ENCODE data around the gene EXOSC5.
"Not testable (repeated sequence)": the region's sequence is repeated elsewhere in the genome, so short reads cannot be mapped to it uniquely, and the experiment has no call there.

The EXOSC5 gene

GRCh38 chr19:41408846-41409245 is 11.7 kb upstream of the EXOSC5 start:
- not testable (repeated sequence) for DNase-seq (ENCODE audit: low read depth in 4 of 4, low spot score in 1 of 4)

- no peak for DNase-seq (ENCODE audit: low read depth in 4 of 4, low spot score in 1 of 4)
Measured at GRCh38 chr19:41408256-41408655, 11.1 kb upstream of the EXOSC5 start.

GRCh38 chr19:41407271-41407670 is 10.1 kb upstream of the EXOSC5 start:
- DNase-seq (ENCODE audit: low read depth in 4 of 4, low spot score in 1 of 4) = no peak

GRCh38 chr19:41405776-41406175 is 8.6 kb upstream of the EXOSC5 start:
- no peak for DNase-seq (ENCODE audit: low read depth in 4 of 4, low spot score in 1 of 4)

GRCh38 chr19:41403181-41403970 is 6.2 kb upstream of the EXOSC5 start:
- DNase-seq (ENCODE audit: low read depth in 4 of 4, low spot score in 1 of 4) = no peak

- DNase-seq (ENCODE audit: low read depth in 4 of 4, low spot score in 1 of 4) = no peak
Measured at GRCh38 chr19:41402010-41402409, 4.9 kb upstream of the EXOSC5 start.

DNA sequence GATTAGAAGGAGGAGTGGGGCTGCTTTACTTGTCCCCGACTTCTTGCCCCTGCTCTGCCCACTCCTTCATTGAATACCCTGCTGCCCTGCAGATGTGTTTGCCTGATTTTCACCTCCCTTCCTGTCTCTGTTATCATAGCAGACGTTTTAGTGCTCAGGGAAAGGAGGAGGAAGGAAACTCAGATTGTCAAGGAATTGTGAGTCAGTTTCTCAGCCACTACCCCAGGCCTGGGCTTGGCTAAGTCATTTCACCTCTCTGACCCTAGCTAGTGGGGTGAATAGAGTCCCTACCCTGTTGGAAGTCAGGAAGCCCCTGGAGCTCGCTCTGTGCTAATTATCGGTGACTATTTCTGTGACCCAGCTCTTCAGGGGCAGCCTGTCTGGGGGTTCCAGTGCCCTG is 4.3 kb upstream of the EXOSC5 start:
- no peak for DNase-seq (ENCODE audit: low read depth in 4 of 4, low spot score in 1 of 4)

DNA sequence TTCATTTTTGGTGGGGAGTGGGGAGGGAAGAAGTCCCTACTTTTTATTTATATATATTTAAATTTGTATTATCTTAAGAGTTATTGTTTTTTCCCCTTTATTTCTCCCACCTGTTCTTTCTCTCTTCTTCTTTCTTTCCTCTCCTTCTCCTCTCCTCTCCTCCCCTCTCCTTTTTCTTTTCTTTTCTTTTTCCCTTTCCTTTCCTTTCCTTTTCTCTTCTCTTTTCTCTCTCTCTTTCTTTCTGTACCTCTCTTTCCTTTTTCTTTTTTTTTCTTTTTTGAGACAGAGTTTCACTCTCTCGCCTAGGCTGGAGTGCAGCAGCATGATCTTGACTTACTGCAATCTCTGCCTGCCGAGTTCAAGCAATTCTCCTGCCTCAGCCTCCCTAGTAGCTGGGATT is 2.4 kb upstream of the EXOSC5 start:
- no peak for DNase-seq (ENCODE audit: low read depth in 4 of 4, low spot score in 1 of 4)

- no peak for DNase-seq (ENCODE audit: low read depth in 4 of 4, low spot score in 1 of 4)
Measured at GRCh38 chr19:41399091-41399490, 1.9 kb upstream of the EXOSC5 start.

DNA sequence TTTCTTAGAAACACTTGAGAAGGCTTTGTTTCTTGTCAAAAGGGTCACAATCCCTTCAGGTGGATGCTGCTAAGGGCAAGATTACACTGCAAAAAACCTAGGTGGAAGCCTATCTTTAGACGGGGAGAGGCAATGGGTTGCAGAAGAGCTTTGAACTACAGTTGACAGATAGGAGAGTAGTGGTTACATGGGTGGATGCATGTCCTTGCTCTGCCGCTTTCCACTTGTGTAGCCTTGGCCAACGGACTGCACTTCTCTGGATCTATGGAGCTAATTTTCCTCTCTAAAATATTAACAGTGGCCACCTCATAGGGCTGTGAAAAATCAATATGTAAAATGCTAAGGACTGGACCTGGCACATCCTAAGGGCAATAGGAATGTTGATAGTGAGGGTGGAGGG is 1.4 kb upstream of the EXOSC5 start:
- DNase-seq (ENCODE audit: low read depth in 4 of 4, low spot score in 1 of 4) = no peak

GRCh38 chr19:41398050-41398418 is 875 bp upstream of the EXOSC5 start:
- DNase-seq (ENCODE audit: low read depth in 4 of 4, low spot score in 1 of 4) = no peak

GRCh38 chr19:41395355-41395754 is 1.8 kb downstream of the EXOSC5 start:
- DNase-seq (ENCODE audit: low read depth in 4 of 4, low spot score in 1 of 4) = no peak

- no peak for DNase-seq (ENCODE audit: low read depth in 4 of 4, low spot score in 1 of 4)
Measured at GRCh38 chr19:41392775-41393174, 4.4 kb downstream of the EXOSC5 start.

DNA sequence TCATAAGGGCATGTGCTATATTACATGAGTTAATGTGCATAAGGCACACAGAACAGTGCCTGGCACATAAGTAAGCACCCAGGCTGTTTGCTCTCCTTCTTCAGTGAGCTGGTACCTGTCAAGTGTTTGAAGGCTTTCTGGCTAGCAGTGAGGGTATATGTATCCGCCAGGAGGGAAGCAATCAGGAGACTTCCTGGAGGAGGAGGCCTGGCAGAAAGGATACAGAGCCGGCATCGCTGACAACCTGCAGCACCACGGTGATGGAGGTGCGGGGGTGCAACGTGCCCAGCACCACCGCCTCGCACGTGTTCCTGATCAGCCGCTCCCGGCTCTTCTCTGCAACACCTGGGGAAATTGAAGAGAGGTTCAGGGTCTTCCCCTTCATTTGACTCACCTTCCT is 5.5 kb downstream of the EXOSC5 start:
- no peak for DNase-seq (ENCODE audit: low read depth in 4 of 4, low spot score in 1 of 4)

DNA sequence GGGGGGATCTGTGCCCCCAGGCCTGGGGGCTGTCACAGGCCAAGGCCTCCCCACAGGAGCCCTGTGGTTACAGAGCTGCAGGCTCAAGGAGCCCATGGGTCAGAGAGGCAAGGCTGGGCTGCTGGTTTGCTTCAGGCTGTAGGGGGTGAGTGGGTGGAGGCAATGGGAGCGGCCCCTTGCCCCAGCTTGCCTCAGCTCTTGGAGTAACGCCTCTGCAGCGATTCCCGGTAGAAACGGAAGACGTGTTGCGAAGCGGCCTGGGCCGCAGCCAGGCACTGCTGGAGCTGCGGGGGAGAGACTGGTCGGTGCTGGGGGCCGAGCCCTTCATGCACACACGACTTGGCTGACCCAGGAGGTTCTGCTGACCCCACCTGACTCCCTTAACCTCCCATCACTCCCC is 10.7 kb downstream of the EXOSC5 start:
- no peak for DNase-seq (ENCODE audit: low read depth in 4 of 4, low spot score in 1 of 4)

DNA sequence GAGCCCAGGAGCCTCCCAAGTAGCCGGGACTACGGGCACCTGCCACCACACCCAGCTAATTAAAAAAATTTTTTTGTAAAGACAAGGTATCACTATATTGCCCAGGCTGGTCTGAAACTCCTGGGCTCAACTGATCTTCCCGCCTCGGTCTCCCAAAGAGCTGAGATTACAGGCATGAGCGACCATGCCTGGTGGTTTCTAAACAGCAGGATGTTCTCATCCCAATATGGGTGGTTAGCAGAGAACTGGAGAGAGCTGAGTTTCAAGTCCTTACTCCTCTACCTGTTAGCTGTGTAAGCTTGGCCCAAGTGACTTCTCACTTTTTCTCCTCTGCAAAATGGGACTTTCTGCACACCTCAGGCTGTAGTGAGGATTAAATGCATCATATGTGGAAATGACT is 12.8 kb downstream of the EXOSC5 start:
- DNase-seq (ENCODE audit: low read depth in 4 of 4, low spot score in 1 of 4) = no peak

DNA sequence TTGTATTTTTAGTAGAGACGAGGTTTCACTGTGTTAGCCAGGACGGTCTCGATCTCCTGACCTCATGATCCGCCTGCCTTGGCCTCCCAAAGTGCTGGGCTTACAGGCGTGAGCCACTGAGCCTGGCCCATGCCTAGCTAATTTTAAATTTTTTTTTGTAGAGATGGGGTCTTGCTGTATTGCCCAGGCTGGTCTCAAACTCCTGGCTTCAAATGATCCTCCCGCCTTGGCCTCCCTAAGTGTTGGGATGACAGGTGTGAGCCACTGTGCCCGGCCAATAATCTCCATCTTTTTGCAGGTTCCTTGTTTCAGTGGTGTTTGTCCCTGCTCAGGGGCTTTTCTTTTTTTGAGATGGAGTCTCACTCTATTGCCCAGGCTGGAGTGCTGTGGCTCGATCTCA is 15.6 kb downstream of the EXOSC5 start:
- not testable (repeated sequence) for DNase-seq (ENCODE audit: low read depth in 4 of 4, low spot score in 1 of 4)

DNA sequence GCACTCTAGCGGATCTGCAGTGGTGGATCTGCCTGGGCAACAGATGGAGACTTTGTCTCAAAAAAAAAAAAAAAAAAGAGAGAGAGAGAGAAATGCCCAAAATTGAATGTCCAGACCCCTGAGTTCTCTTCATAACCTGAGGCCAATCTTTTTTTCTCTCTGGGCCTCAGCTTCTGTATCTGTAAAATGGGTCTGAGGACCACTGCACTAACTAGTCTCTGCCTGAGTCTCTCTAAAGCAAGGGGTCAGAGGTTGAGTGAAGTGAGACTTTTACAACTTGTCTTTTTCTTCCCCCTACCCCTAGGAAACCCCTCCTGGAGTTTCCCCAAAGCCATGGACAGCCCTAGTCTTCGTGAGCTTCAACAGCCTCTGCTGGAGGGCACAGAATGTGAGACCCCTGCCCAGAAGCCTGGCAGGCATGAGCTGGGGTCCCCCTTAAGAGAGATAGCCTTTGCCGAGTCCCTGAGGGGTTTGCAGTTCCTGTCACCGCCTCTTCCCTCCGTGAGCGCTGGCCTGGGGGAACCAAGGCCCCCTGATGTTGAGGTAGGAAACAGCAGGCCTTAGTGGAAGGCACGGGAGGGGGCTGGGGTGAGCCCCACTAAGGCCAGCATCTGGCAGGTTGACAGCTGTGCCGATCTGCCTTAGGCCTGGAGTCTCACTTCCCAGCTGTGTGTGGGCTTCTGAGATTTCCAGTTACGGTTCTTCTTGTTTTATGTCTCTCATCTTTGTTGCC is 19.0 kb downstream of the EXOSC5 start:
- DNase-seq (ENCODE audit: low read depth in 4 of 4, low spot score in 1 of 4) = no peak

- DNase-seq (ENCODE audit: low read depth in 4 of 4, low spot score in 1 of 4) = no peak
Measured at GRCh38 chr19:41376998-41377365, 20.2 kb downstream of the EXOSC5 start.

GRCh38 chr19:41376241-41376997 is 20.7 kb downstream of the EXOSC5 start, which contains the start of gene TMEM91:
Gene TMEM91 (plus strand): TSS chr19:41376533. CDS start chr19:41378310, 1,777 bp downstream.
- DNase-seq (ENCODE audit: low read depth in 4 of 4, low spot score in 1 of 4) = no peak

DNA sequence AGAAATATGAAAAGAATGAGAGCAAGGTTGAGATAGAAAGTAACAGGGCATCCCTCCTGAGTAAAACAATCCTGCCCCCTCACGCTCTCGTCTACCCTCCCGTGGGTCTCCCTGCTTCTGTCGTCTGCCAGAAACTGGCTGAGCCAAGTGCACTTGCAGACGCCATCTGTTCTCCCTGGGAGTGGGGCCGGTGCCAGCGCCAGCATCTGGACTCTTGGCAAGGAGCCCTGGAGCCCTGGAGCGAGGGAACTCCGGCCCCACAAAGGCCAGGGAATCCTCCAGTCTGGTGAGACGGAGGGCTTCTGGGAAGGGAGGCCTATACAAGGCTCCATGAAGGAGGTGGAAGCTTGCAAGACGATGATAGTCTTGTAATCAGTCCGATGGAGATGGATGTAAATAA is 23.2 kb downstream of the EXOSC5 start:
- no peak for DNase-seq (ENCODE audit: low read depth in 4 of 4, low spot score in 1 of 4)

DNA sequence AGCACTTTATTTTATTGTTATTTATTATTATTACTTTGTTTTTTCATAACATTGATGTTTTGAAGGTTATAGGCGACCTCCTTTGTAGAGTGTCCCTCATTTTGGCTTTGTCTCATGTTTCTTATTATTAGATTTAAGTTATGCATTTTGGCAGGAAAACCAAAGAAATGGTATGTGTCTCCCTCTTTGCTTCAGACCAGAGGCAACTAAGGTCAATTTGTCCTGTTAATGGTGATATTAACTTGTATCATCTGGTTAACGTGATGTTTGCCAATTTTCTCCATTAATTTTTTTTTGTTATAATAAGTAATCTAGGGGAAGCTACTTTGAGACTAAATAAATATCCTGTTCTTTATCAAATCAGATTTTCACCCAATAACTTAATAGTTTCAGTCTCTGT is 24.7 kb downstream of the EXOSC5 start:
- no peak for DNase-seq (ENCODE audit: low read depth in 4 of 4, low spot score in 1 of 4)
